Tibial artery (tissue), 4 donors: Measurements from ENCODE around the gene RNU2-63P.

Experiments used
- DNase-seq, 2 donors: peaks; one replicate each; pipeline ENCODE4 v3.0.0-alpha.2; 2019
- H3K27ac ChIP-seq, 2 donors: fragments of 200-600 bp; sonication (generic) in 1 of 2; 1 replicate in 1 of 2; 2 replicates in 1 of 2; pipeline ENCODE4 v1.5.1; 2018 to 2019; ENCODE audit warnings: mild to moderate bottlenecking in 1 of 2
- H3K27me3 ChIP-seq, 2 donors: fragments of 200-600 bp; sonication (generic) in 1 of 2; one replicate each; pipeline versions ENCODE4 v1.5.1 to v1.6.0; 2016 to 2019
- H3K36me3 ChIP-seq, 3 donors: fragments of 200-600 bp; sonication (generic) in 2 of 3; one replicate each; pipeline ENCODE4 v1.5.1; 2016 to 2019; ENCODE audit warnings: mild to moderate bottlenecking in 2 of 3
- H3K4me1 ChIP-seq, 4 donors: fragments of 200-600 bp; sonication (generic) in 2 of 4; 1 replicate in 3 of 4; 2 replicates in 1 of 4; pipeline ENCODE4 v1.5.1; 2016 to 2019
- H3K4me3 ChIP-seq, 2 donors: fragments of 200-600 bp; sonication (generic) in 1 of 2; 1 replicate in 1 of 2; 2 replicates in 1 of 2; pipeline ENCODE4 v1.5.1; 2018 to 2019; ENCODE audit warnings: mild to moderate bottlenecking in 2 of 2
- H3K9me3 ChIP-seq, 3 donors: fragments of 200-600 bp; sonication (generic) in 1 of 3; one replicate each; pipeline ENCODE4 v1.5.1; 2016 to 2019
- intact Hi-C: fragments of 100-400 bp; cut with DNase I; formaldehyde crosslinking; loops from one replicate; pipeline ENCODE4 v1.15.0; 2023; ENCODE audit warnings: low total_unique reads
- TF ChIP-seq, protein P1 (sequence below), 2 experiments: fragments of 200-600 bp in 1 of 2; fragments of 450-650 bp in 1 of 2; IDR thresholded peaks; one replicate each; pipeline ENCODE4 v1.5.1; 2017 to 2019; ENCODE audit warnings: antibody characterized with exemption in 2 of 2, mild to moderate bottlenecking in 1 of 2, moderate library complexity in 1 of 2

RNU2-63P gene

GRCh38 chr2:88036606-88037005, 20.3 kb upstream of the RNU2-63P start:
- peaks cover 7 to 33% (median 21%) of the 10 kb centered on the region in 3 donors for H3K36me3 ChIP-seq
- no peak for DNase-seq
- no peaks in the 10 kb centered on the region for H3K27me3 ChIP-seq
- H3K27ac ChIP-seq = no peak overlapping the region
- H3K4me3 ChIP-seq = no peak overlapping the region
- no peaks in the 10 kb centered on the region for H3K9me3 ChIP-seq
- peaks cover 0 to 8% (median 0%) of the 10 kb centered on the region in 4 donors for H3K4me1 ChIP-seq
- TF ChIP-seq, protein P1, sequence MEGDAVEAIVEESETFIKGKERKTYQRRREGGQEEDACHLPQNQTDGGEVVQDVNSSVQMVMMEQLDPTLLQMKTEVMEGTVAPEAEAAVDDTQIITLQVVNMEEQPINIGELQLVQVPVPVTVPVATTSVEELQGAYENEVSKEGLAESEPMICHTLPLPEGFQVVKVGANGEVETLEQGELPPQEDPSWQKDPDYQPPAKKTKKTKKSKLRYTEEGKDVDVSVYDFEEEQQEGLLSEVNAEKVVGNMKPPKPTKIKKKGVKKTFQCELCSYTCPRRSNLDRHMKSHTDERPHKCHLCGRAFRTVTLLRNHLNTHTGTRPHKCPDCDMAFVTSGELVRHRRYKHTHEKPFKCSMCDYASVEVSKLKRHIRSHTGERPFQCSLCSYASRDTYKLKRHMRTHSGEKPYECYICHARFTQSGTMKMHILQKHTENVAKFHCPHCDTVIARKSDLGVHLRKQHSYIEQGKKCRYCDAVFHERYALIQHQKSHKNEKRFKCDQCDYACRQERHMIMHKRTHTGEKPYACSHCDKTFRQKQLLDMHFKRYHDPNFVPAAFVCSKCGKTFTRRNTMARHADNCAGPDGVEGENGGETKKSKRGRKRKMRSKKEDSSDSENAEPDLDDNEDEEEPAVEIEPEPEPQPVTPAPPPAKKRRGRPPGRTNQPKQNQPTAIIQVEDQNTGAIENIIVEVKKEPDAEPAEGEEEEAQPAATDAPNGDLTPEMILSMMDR (IDR thresholded peaks at IDR 0.05) = no peak
- intact Hi-C loops = no loop called here

DNA sequence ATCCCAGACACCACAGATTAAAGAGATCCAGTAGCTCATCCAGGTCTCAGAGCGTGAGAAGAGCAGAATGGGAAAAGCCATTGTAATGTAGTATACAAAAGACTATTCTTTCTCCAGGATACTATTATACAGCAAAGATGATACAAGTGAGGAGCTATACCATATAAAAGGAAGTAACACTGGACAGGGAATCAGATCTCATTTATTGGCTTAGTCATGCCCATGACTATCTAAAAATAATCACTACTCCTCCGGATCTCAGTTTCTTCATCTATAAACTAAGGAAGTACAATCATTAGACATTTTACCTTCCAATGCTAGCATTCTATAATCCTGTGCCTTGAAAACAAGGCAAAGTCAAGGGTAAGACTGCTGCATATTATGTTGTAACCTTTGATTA, 19.8 kb upstream of the RNU2-63P start:
- intact Hi-C loops = no loop called here
- Histone ChIP-seq H3K27me3 (no peaks in the 10 kb centered on the region), H3K27ac (no peak overlapping the region), H3K9me3 (no peaks in the 10 kb centered on the region), H3K4me3 (no peak overlapping the region), H3K4me1 (peaks cover 0 to 8% (median 0%) of the 10 kb centered on the region in 4 donors), H3K36me3 (peaks cover 11 to 34% (median 21%) of the 10 kb centered on the region in 3 donors)
- no peak for DNase-seq
- TF ChIP-seq, protein P1 (IDR thresholded peaks at IDR 0.05) = no peak

- no peak overlapping the region for H3K4me3 ChIP-seq
- DNase-seq = no peak
- H3K4me1 ChIP-seq = no peaks in the 10 kb centered on the region
- TF ChIP-seq, protein P1 (IDR thresholded peaks at IDR 0.05) = no peak
- H3K36me3 ChIP-seq = peaks cover 38 to 61% (median 44%) of the 10 kb centered on the region in 3 donors
- intact Hi-C loops = no loop called here
- H3K27ac ChIP-seq = no peak overlapping the region
- no peaks in the 10 kb centered on the region for H3K9me3 ChIP-seq
- no peaks in the 10 kb centered on the region for H3K27me3 ChIP-seq
These were observed 15.8 kb upstream of the RNU2-63P start for GRCh38 chr2:88032070-88032702.

DNA sequence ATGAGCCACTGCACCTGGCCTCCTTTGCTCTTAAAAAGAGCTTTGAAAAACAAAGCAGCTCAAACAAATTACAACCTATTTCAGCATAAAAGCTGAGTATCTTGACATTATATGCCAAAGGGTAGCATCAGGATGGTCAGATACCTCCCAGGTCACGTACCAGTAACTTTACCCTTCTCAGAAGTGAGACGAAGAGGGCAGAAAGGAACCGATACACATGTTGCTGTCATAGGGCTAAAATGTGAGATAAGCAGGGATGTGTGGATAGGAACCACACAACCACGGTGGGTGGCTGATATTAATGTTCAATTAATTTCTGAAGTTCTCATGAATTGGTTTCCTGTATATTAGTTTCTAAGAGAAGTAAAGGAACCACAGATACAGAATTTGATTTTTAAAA, 12.6 kb upstream of the RNU2-63P start:
- peaks cover 46 to 51% (median 49%) of the 10 kb centered on the region in 3 donors for H3K36me3 ChIP-seq
- no peak overlapping the region for H3K27ac ChIP-seq
- DNase-seq = no peak
- no peak overlapping the region for H3K4me3 ChIP-seq
- intact Hi-C loops = no loop called here
- TF ChIP-seq, protein P1 (IDR thresholded peaks at IDR 0.05) = no peak
- no peaks in the 10 kb centered on the region for H3K4me1 ChIP-seq
- H3K27me3 ChIP-seq = no peaks in the 10 kb centered on the region
- no peaks in the 10 kb centered on the region for H3K9me3 ChIP-seq

DNA sequence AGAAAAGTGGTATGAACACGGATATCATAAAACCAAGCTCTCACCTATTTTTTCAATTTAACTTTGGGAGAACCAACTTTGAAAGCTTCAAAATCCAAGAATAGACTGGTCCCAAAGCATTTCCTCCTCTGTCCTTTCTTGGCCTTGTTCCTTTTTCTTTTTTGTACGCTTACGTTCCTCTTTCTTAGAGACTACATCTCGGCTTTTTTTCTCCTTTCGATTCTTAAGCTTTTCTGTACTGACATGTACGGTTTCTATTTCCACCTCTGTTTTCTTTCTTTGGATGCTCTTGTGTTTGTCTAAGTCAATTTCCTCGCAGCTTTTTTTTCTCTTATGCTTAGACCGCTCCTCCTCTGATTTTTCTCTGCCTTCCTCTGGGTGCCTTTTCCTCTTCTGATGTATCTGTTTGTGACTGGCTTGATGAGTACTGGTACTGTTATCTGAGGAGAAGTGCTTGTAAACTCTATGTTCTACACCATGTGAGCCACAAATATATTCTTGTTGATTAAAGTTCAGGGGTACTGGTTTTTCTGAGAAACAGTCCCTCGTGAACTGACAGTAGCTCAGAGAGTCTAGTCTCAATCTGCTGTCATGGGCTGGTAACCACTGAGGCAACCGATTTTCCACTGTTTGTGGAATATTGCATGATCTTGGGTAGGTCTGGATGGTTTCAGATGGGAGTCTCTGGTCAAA, 11.5 kb upstream of the RNU2-63P start:
- no peak overlapping the region for H3K27ac ChIP-seq
- peaks cover 39 to 43% (median 40%) of the 10 kb centered on the region in 3 donors for H3K36me3 ChIP-seq
- intact Hi-C loops = no loop called here
- TF ChIP-seq, protein P1 (IDR thresholded peaks at IDR 0.05) = no peak
- no peaks in the 10 kb centered on the region for H3K9me3 ChIP-seq
- H3K4me3 ChIP-seq = no peak overlapping the region
- H3K4me1 ChIP-seq = no peaks in the 10 kb centered on the region
- no peaks in the 10 kb centered on the region for H3K27me3 ChIP-seq
- DNase-seq = no peak
